ENCODE data around the gene KLK10. TPM values are rescaled to one million over a fixed set of nuclear protein-coding genes. Genes with fewer than 3 reads are reported as not detected.

Gene KLK10
- total RNA-seq, 1 experiment from 2014 or later = 28.0 TPM

GRCh38 chr19:51040151-51040550 lies 20.6 kb upstream of the KLK10 start:
- POLR2A ChIA-PET (ENCODE audit: unreplicated experiment) = no interaction called here
- intact Hi-C loops (cut with micrococcal nuclease; ENCODE audit: unreplicated experiment) = no loop called here
- CTCF ChIA-PET = no interaction called here

GRCh38 chr19:51036519-51036918 lies 17.0 kb upstream of the KLK10 start:
- ChIA-PET CTCF (interaction anchor here (0.6 kb wide), 1 partner anchor 18 kb away, joined by 12 read pairs; no protein-coding TSS in a partner anchor), POLR2A (ENCODE audit: unreplicated experiment) (no interaction called here)
- DNase-seq = peak in 1 of 2 experiments; percentile 12
- no TSS peak for BruUV-seq (replicated peaks)
- intact Hi-C loops (cut with micrococcal nuclease; ENCODE audit: unreplicated experiment) = no loop called here
- Histone ChIP-seq H3K4me3 (no peak overlapping the region), H2AFZ (no peak overlapping the region), H3K79me2 (ENCODE audit: low read depth) (no peaks in the 10 kb centered on the region), H3K4me2 (no peak overlapping the region), H4K20me1 (ENCODE audit: insufficient read depth) (no peaks in the 10 kb centered on the region), H3K27ac (no peak overlapping the region), H3K27me3 (ENCODE audit: insufficient read depth, low read depth) (no peaks in the 10 kb centered on the region), H3K4me1 (replicated peaks; ENCODE audit: insufficient read depth) (no peaks in the 10 kb centered on the region), H3K9me2 (ENCODE audit: insufficient read depth) (no peaks in the 10 kb centered on the region), H3K9me3 (ENCODE audit: insufficient read depth, low read depth) (no peaks in the 10 kb centered on the region), H3F3A (ENCODE audit: insufficient read depth, low read depth) (no peaks in the 10 kb centered on the region), H3K36me3 (ENCODE audit: low read depth) (no peaks in the 10 kb centered on the region)
- TF ChIP-seq EZH2 (IDR thresholded peaks at IDR 0.05; ENCODE audit: low read depth) (no peak), CTCF (conservative IDR thresholded peaks at IDR 0.05) (no peak)

More at GRCh38 chr19:51040151-51040550, 20.6 kb upstream of the KLK10 start:
- no peak overlapping the region for H3K4me2 ChIP-seq
- no peaks in the 10 kb centered on the region for H3K4me1 ChIP-seq (replicated peaks; ENCODE audit: insufficient read depth)
- no TSS peak for BruUV-seq (replicated peaks)
- H3K4me3 ChIP-seq = no peak overlapping the region
- H3K79me2 ChIP-seq (ENCODE audit: low read depth) = no peaks in the 10 kb centered on the region
- no peaks in the 10 kb centered on the region for H3F3A ChIP-seq (ENCODE audit: insufficient read depth, low read depth)
- no peaks in the 10 kb centered on the region for H4K20me1 ChIP-seq (ENCODE audit: insufficient read depth)
- H3K9me2 ChIP-seq (ENCODE audit: insufficient read depth) = no peaks in the 10 kb centered on the region
- TF ChIP-seq EZH2 (IDR thresholded peaks at IDR 0.05; ENCODE audit: low read depth) (no peak), CTCF (conservative IDR thresholded peaks at IDR 0.05) (no peak)
- no peak for DNase-seq
- H3K36me3 ChIP-seq (ENCODE audit: low read depth) = no peaks in the 10 kb centered on the region
- H3K27me3 ChIP-seq (ENCODE audit: insufficient read depth, low read depth) = 0 out of 2 replicates have a peak, but pooled peaks cover 14% of the 10 kb centered on the region
- no peak overlapping the region for H3K27ac ChIP-seq
- H3K9me3 ChIP-seq (ENCODE audit: insufficient read depth, low read depth) = no peaks in the 10 kb centered on the region
- H2AFZ ChIP-seq = no peak overlapping the region

GRCh38 chr19:51034704-51035103 lies 15.2 kb upstream of the KLK10 start, which contains the start of gene KLK12:
Gene KLK12, minus strand, starts transcription at chr19:51035002. Its CDS starts 381 bp downstream, at chr19:51034621.
- no peaks in the 10 kb centered on the region for H3K79me2 ChIP-seq (ENCODE audit: low read depth)
- peak in 1 of 2 experiments; percentile 37 for DNase-seq
- no peaks in the 10 kb centered on the region for H3K9me2 ChIP-seq (ENCODE audit: insufficient read depth)
- intact Hi-C loops (cut with micrococcal nuclease; ENCODE audit: unreplicated experiment) = no loop called here
- 0 out of 2 replicates have a peak within 1 kb of the TSS, but pooled peaks have one; percentile 4 for H3K4me2 ChIP-seq
- no peaks in the 10 kb centered on the region for H4K20me1 ChIP-seq (ENCODE audit: insufficient read depth)
- POLR2A ChIA-PET (ENCODE audit: unreplicated experiment) = interaction anchor here (0.6 kb wide), 1 partner anchor 32 kb away, joined by 3 read pairs; no protein-coding TSS in a partner anchor
- no peak for TF ChIP-seq CTCF (conservative IDR thresholded peaks at IDR 0.05)
- TF ChIP-seq EZH2 (IDR thresholded peaks at IDR 0.05; ENCODE audit: low read depth) = no peak
- H3K9me3 ChIP-seq (ENCODE audit: insufficient read depth, low read depth) = no peaks in the 10 kb centered on the region
- no peaks in the 10 kb centered on the region for H3K4me1 ChIP-seq (replicated peaks; ENCODE audit: insufficient read depth)
- CTCF ChIA-PET = interaction anchor here (0.6 kb wide), 1 partner anchor 329 kb away, joined by 3 read pairs; no protein-coding TSS in a partner anchor
- H2AFZ ChIP-seq = no peak within 1 kb of the TSS
- H3F3A ChIP-seq (ENCODE audit: insufficient read depth, low read depth) = no peaks in the 10 kb centered on the region
- no peaks in the 10 kb centered on the region for H3K27me3 ChIP-seq (ENCODE audit: insufficient read depth, low read depth)
- BruUV-seq (replicated peaks) = no TSS peak
- H3K4me3 ChIP-seq = no peak within 1 kb of the TSS
- H3K36me3 ChIP-seq (ENCODE audit: low read depth) = no peaks in the 10 kb centered on the region
- no peak within 1 kb of the TSS for H3K27ac ChIP-seq

Data from PC-9 (cell line).